Psoas muscle (tissue), 8 donors: ENCODE measurements around the gene C19orf38. TPM values are rescaled to one million over a fixed set of nuclear protein-coding genes. Genes with fewer than 3 reads are reported as not detected.

Experiments used
- ATAC-seq, 4 donors: fragments of 200-7000 bp; cut with Tn5 transposase; one replicate each; pipeline ENCODE4 v1.9.1; 2020; ENCODE audit warnings: moderate library complexity in 3 of 4, mild to moderate bottlenecking in 2 of 4
- DNase-seq, 2 donors: peaks; one replicate each; pipeline ENCODE4 v3.0.0-alpha.2; 2020
- H3K27ac ChIP-seq: fragments of 200-600 bp; one replicate; pipeline ENCODE4 v1.8.0; 2022
- H3K27me3 ChIP-seq, 3 donors: fragments of 200-600 bp in 1 of 3; one replicate each; pipeline versions ENCODE4 v1.6.1 to v1.8.0; 2013 to 2022; ENCODE audit warnings: low read length in 2 of 3, mild to moderate bottlenecking in 2 of 3, moderate library complexity in 1 of 3; ENCODE audit not compliant: insufficient read depth in 3 of 3
- H3K36me3 ChIP-seq, 2 donors: fragments of 200-600 bp in 1 of 2; one replicate each; pipeline versions ENCODE4 v1.6.1 to v1.8.0; 2013 to 2022; ENCODE audit warnings: low read depth in 1 of 2, mild to moderate bottlenecking in 1 of 2, moderate library complexity in 1 of 2; ENCODE audit not compliant: insufficient read depth in 1 of 2
- H3K4me1 ChIP-seq: fragments of 200-600 bp; one replicate; pipeline ENCODE4 v1.8.0; 2022
- H3K4me3 ChIP-seq: fragments of 200-600 bp; one replicate; pipeline ENCODE4 v1.8.0; 2022; ENCODE audit warnings: mild to moderate bottlenecking
- H3K9me3 ChIP-seq: fragments of 200-600 bp; one replicate; pipeline ENCODE4 v1.8.0; 2022
- WGBS, 3 donors: extraction: QIAGEN DNeasy Blood & Tissue Kit; methylation state at CpG; one replicate each; pipeline versions ENCODE4 v1.1.6 to v1.1.7; 2013; 5-methylcytosine and 5-hydroxymethylcytosine counted together
- intact Hi-C, 2 donors: fragments of 100-400 bp; cut with DNase I; formaldehyde crosslinking; loops; one replicate each; pipeline versions ENCODE4 v1.11.0 to v1.14.2; 2022
- polyA plus RNA-seq, 3 donors: library from polyadenylated mRNA; stranded (reverse); fragments of 200-250 nt; gene quantifications; one replicate each; pipeline ENCODE4 v1.2.3, GENCODE V29; 2013
- total RNA-seq, 4 donors: library from RNA; stranded (reverse); fragmentation: NEBNext Ultra II Directional in 2 of 4; extraction: Animal tissue kit (Norgen Biotek cat#: 25700) in 2 of 4; gene quantifications; one replicate each; pipeline versions ENCODE4 v1.2.1 to v1.2.4, GENCODE V29; 2021 to 2023
- TF ChIP-seq, protein P1 (sequence below): fragments of 200-600 bp; IDR thresholded peaks from one replicate; pipeline ENCODE4 v1.8.0; 2022; ENCODE audit warnings: antibody characterized with exemption
- donor health status: healthy with polysubstance abuse.
- donor health status: DM: no; HTN: no; CAD: no; lungs with moderate emphysema.
- donor health status: Bipolar disorder and iron deficiency.
- donor health status: healthy.
- donor health status: DM: yes; HTN: yes; CAD: no.
- donor health status: DM: no; HTN: no; CAD: no.
- donor health status: DM: no; HTN: no; CAD: no.
- donor health status: DM: yes; HTN: yes; CAD: no.

Gene C19orf38
- total and polyA plus RNA-seq, 7 donors, result 0.30 to 2.9 (median 1.3) TPM

- peaks cover 0 to 64% of the 10 kb centered on the region in 2 donors for H3K36me3 ChIP-seq
- 88 to 91% (median 90%) methylated on average over 17 to 21 of the region's 21 CpGs for WGBS, 3 donors
- TF ChIP-seq, protein P1, sequence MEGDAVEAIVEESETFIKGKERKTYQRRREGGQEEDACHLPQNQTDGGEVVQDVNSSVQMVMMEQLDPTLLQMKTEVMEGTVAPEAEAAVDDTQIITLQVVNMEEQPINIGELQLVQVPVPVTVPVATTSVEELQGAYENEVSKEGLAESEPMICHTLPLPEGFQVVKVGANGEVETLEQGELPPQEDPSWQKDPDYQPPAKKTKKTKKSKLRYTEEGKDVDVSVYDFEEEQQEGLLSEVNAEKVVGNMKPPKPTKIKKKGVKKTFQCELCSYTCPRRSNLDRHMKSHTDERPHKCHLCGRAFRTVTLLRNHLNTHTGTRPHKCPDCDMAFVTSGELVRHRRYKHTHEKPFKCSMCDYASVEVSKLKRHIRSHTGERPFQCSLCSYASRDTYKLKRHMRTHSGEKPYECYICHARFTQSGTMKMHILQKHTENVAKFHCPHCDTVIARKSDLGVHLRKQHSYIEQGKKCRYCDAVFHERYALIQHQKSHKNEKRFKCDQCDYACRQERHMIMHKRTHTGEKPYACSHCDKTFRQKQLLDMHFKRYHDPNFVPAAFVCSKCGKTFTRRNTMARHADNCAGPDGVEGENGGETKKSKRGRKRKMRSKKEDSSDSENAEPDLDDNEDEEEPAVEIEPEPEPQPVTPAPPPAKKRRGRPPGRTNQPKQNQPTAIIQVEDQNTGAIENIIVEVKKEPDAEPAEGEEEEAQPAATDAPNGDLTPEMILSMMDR, result no peak
- H3K4me1 ChIP-seq, result no peaks in the 10 kb centered on the region
- H3K4me3 ChIP-seq, result peak overlapping the region; percentile 53
- no peaks in the 10 kb centered on the region for H3K27me3 ChIP-seq
- no peaks in the 10 kb centered on the region for H3K9me3 ChIP-seq
- ATAC-seq (no peak), DNase-seq (no peak)
- intact Hi-C loops, result no loop called here
- peak overlapping the region; percentile 60 for H3K27ac ChIP-seq
Observed at GRCh38 chr19:10815969-10816644, 32.1 kb upstream of the C19orf38 start.

GRCh38 chr19:10816691-10817090, 31.5 kb upstream of the C19orf38 start:
- H3K9me3 ChIP-seq, result no peaks in the 10 kb centered on the region
- intact Hi-C loops, result no loop called here
- peak overlapping the region; percentile 60 for H3K27ac ChIP-seq
- TF ChIP-seq, protein P1, result no peak
- H3K27me3 ChIP-seq, result no peaks in the 10 kb centered on the region
- peaks cover under 1 to 64% of the 10 kb centered on the region in 2 donors for H3K36me3 ChIP-seq
- peak overlapping the region; percentile 53 for H3K4me3 ChIP-seq
- DNase-seq (no peak), ATAC-seq (no peak)
- 72 to 83% (median 77%) methylated on average over 11 of the region's 11 CpGs for WGBS, 3 donors
- H3K4me1 ChIP-seq, result no peaks in the 10 kb centered on the region

GRCh38 chr19:10817291-10818038, 30.8 kb upstream of the C19orf38 start:
- intact Hi-C loops, result no loop called here

GRCh38 chr19:10818301-10819123, 29.7 kb upstream of the C19orf38 start:
- no peak for DNase-seq
- no peak overlapping the region for H3K4me3 ChIP-seq

More at GRCh38 chr19:10817291-10818038, 30.8 kb upstream of the C19orf38 start:
- peak overlapping the region; percentile 53 for H3K4me3 ChIP-seq
- H3K4me1 ChIP-seq, result no peaks in the 10 kb centered on the region
- peak; percentile 35 to 62 (median 42) for ATAC-seq
- H3K27ac ChIP-seq, result peak overlapping the region; percentile 60
- peaks cover 3 to 64% of the 10 kb centered on the region in 2 donors for H3K36me3 ChIP-seq
- H3K27me3 ChIP-seq, result no peaks in the 10 kb centered on the region
- WGBS, 3 donors, result 66 to 73% (median 67%) methylated on average over 37 to 42 of the region's 42 CpGs
- peak; percentile 83 to 86 for DNase-seq
- TF ChIP-seq, protein P1, result no peak
- no peaks in the 10 kb centered on the region for H3K9me3 ChIP-seq

More at GRCh38 chr19:10818301-10819123, 29.7 kb upstream of the C19orf38 start:
- Histone ChIP-seq H3K4me1 (no peaks in the 10 kb centered on the region), H3K9me3 (no peaks in the 10 kb centered on the region), H3K27me3 (no peaks in the 10 kb centered on the region), H3K27ac (peak overlapping the region; percentile 36), H3K36me3 (peaks cover 3 to 64% of the 10 kb centered on the region in 2 donors)
- 88 to 92% (median 88%) methylated on average over 18 to 19 of the region's 19 CpGs for WGBS, 3 donors
- TF ChIP-seq, protein P1, result no peak
- no peak for ATAC-seq
- intact Hi-C loops, result no loop called here
